OCI-LY3 (cell line): ENCODE results near the gene DPP10.
A peak's percentile ranks its signal among the peaks of the same experiment; 100 is the strongest.

ENCODE experiments used
- H2AFZ ChIP-seq: fragments of 200-600, 300-600 bp; shearing (Covaris generic); 2 replicates; pipeline ENCODE4 v1.6.0; 2014; ENCODE audit warnings: antibody characterized with exemption, low read depth, low read length
- H3K27ac ChIP-seq: fragments of 200-600, 300-600 bp; sonication (generic); 2 replicates; pipeline ENCODE4 v1.5.1; 2014; ENCODE audit warnings: mild to moderate bottlenecking, low read length, moderate library complexity, mixed read lengths
- H3K27me3 ChIP-seq: fragments of 200-600, 300-600 bp; sonication (generic); 2 replicates; pipeline ENCODE4 v1.6.1; 2014; ENCODE audit warnings: low read depth, low read length, mixed read lengths
- H3K36me3 ChIP-seq: fragments of 200-600, 300-600 bp; sonication (generic); replicated peaks from 2 replicates; pipeline ENCODE3; 2014; ENCODE audit warnings: low read depth, low read length, mixed read lengths
- H3K4me1 ChIP-seq: fragments of 300-600, 200-600 bp; sonication (generic); 2 replicates; pipeline ENCODE4 v1.6.1; 2014; ENCODE audit warnings: low read length, mixed read lengths
- H3K4me2 ChIP-seq: fragments of 200-600, 300-600 bp; sonication (generic); 2 replicates; pipeline ENCODE4 v1.6.1; 2014; ENCODE audit warnings: low read length, mixed read lengths
- H3K4me3 ChIP-seq: fragments of 300-600, 200-600 bp; sonication (generic); 2 replicates; pipeline ENCODE4 v1.5.1; 2014; ENCODE audit warnings: antibody characterized with exemption, mild to moderate bottlenecking, low read length, moderate library complexity
- H3K79me2 ChIP-seq: fragments of 300-600, 200-600 bp; shearing (Covaris generic); 2 replicates; pipeline ENCODE4 v1.6.1; 2014; ENCODE audit warnings: mild to moderate bottlenecking, low read length, mixed read lengths
- H3K9ac ChIP-seq: fragments of 300-600, 200-600 bp; shearing (Covaris generic); 2 replicates; pipeline ENCODE4 v1.6.0; 2014; ENCODE audit warnings: mild to moderate bottlenecking, low read length, moderate library complexity
- H3K9me3 ChIP-seq: fragments of 200-600, 300-600 bp; shearing (Covaris generic); 2 replicates; pipeline ENCODE4 v1.6.1; 2014; ENCODE audit warnings: low read length, mixed read lengths; ENCODE audit not compliant: insufficient read depth
- H4K20me1 ChIP-seq: fragments of 200-600, 300-600 bp; sonication (generic); 2 replicates; pipeline ENCODE4 v1.6.1; 2016; ENCODE audit warnings: low read length, mixed read lengths; ENCODE audit not compliant: insufficient read depth
- EZH2phosphoT487 ChIP-seq: fragments of 200-600 bp; shearing (Covaris generic); IDR thresholded peaks from 2 replicates; pipeline ENCODE4 v1.6.1; 2018; ENCODE audit warnings: antibody characterized with exemption, mixed run types, low read depth
- TF ChIP-seq, protein P1 (sequence below): fragments of 200-600, 300-600 bp; sonication (generic); IDR thresholded peaks from 2 replicates; pipeline ENCODE4 v1.5.1; 2014; ENCODE audit warnings: antibody characterized with exemption, low read length, low read depth

DPP10 gene

DNA sequence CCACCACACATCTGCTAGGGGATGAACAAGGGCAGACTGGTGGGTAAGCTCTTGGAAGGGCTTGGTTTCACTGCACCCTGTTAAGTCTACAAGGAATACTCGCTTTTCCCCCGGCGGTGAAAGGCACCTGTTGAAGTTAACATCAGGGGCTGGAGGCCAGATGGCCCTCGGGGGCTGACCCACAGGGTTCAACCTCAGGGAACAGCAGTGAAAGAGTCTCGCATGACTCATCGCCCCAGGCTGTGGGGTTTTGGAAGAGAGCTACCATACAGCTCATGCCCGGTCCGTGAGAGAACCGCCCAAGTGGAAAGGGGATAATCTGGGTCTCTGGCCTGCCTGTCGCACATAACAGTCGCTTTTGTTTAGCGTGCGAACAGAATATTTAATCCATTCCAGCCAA, 748.0 kb downstream of the DPP10 start:
- TF ChIP-seq, protein P1, sequence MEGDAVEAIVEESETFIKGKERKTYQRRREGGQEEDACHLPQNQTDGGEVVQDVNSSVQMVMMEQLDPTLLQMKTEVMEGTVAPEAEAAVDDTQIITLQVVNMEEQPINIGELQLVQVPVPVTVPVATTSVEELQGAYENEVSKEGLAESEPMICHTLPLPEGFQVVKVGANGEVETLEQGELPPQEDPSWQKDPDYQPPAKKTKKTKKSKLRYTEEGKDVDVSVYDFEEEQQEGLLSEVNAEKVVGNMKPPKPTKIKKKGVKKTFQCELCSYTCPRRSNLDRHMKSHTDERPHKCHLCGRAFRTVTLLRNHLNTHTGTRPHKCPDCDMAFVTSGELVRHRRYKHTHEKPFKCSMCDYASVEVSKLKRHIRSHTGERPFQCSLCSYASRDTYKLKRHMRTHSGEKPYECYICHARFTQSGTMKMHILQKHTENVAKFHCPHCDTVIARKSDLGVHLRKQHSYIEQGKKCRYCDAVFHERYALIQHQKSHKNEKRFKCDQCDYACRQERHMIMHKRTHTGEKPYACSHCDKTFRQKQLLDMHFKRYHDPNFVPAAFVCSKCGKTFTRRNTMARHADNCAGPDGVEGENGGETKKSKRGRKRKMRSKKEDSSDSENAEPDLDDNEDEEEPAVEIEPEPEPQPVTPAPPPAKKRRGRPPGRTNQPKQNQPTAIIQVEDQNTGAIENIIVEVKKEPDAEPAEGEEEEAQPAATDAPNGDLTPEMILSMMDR = no peak
- TF ChIP-seq EZH2phosphoT487 = no peak
- Histone ChIP-seq H3K27ac (no peak overlapping the region), H3K36me3 (no peaks in the 10 kb centered on the region), H3K27me3 (no peaks in the 10 kb centered on the region), H3K4me2 (no peak overlapping the region), H4K20me1 (no peaks in the 10 kb centered on the region), H3K4me1 (no peaks in the 10 kb centered on the region), H3K9ac (no peak overlapping the region), H3K79me2 (no peaks in the 10 kb centered on the region), H2AFZ (no peak overlapping the region), H3K4me3 (no peak overlapping the region), H3K9me3 (0 out of 2 replicates have a peak, but pooled peaks cover 3% of the 10 kb centered on the region)

DNA sequence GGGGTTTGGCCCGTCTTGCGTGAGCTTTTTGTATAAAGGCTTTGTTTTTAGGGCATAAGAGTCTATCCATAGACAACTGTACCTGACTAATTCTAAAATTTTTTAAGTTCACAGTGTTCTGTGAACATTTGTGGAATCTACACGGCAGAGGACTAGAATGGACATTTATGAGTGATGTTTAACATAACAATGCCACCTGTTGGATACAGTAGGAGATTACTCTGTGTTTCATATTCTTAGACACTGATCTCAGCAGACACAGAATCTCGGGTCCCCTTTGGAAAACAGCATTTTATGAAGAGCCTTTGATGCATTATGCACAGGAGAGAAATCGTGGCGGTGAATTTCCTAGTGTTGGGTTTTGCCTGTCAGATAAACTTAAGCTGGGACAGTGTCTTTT, 752.2 kb downstream of the DPP10 start:
- Histone ChIP-seq H3K27ac (no peak overlapping the region), H3K36me3 (no peaks in the 10 kb centered on the region), H3K9ac (no peak overlapping the region), H3K4me1 (no peaks in the 10 kb centered on the region), H3K79me2 (no peaks in the 10 kb centered on the region), H2AFZ (no peak overlapping the region), H3K9me3 (no peaks in the 10 kb centered on the region), H3K4me2 (no peak overlapping the region), H3K4me3 (no peak overlapping the region), H4K20me1 (no peaks in the 10 kb centered on the region), H3K27me3 (no peaks in the 10 kb centered on the region)
- no peak for TF ChIP-seq EZH2phosphoT487
- TF ChIP-seq, protein P1 = 0 out of 2 replicates have a peak, but pooled peaks have one; percentile 10

DNA sequence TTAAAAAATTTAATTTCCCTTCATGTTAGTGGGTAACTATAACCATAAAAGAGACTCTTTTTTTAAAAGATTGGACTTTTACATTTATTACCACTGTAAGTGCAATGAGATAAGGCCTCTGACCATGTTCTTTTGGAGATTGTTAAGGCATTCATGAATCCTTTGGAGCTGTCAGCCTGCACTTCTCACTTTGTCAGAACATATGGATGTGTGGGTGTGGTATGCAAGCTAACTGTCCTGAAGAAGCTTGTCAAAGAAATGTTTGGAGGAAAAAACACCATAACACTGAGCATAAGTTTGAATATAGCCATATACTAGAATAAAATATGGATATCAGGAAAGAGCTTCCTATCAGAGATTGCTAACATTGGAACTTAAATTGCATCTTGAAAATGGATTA, 754.1 kb downstream of the DPP10 start:
- H3K9ac ChIP-seq = no peak overlapping the region
- H3K36me3 ChIP-seq = no peaks in the 10 kb centered on the region
- H3K27ac ChIP-seq = no peak overlapping the region
- no peaks in the 10 kb centered on the region for H4K20me1 ChIP-seq
- no peak for TF ChIP-seq EZH2phosphoT487
- TF ChIP-seq, protein P1 = no peak
- no peak overlapping the region for H3K4me3 ChIP-seq
- H3K9me3 ChIP-seq = no peaks in the 10 kb centered on the region
- no peaks in the 10 kb centered on the region for H3K79me2 ChIP-seq
- H3K4me1 ChIP-seq = no peaks in the 10 kb centered on the region
- H3K4me2 ChIP-seq = no peak overlapping the region
- H2AFZ ChIP-seq = no peak overlapping the region
- no peaks in the 10 kb centered on the region for H3K27me3 ChIP-seq

DNA sequence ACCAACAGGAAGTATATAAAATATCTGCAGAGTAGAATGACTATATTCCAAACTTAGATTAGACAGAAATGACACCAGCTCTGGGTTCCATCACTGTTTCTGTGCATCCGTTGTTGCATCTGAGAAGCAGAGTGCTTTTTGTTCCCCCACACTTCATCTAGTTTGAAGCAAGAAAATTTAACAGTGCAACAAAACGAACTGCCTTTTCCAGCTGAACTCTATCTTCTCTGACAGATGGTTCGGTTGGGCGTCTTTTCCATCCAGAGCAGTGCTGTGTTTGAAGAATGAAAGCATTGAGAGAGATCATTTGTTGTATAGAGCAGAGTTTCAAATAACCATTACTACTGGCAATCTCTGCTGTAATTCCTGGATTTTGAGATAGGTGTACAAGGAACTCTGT, 757.5 kb downstream of the DPP10 start:
- Histone ChIP-seq H3K27me3 (no peaks in the 10 kb centered on the region), H4K20me1 (no peaks in the 10 kb centered on the region), H2AFZ (no peak overlapping the region), H3K79me2 (no peaks in the 10 kb centered on the region), H3K9ac (no peak overlapping the region), H3K4me2 (no peak overlapping the region), H3K4me3 (no peak overlapping the region), H3K27ac (no peak overlapping the region), H3K9me3 (no peaks in the 10 kb centered on the region), H3K4me1 (no peaks in the 10 kb centered on the region), H3K36me3 (no peaks in the 10 kb centered on the region)
- no peak for TF ChIP-seq EZH2phosphoT487
- TF ChIP-seq, protein P1 = no peak
